HG03558 (cell line): ENCODE results near the gene FLYWCH2.
A peak's percentile ranks its signal among the peaks of the same experiment; 100 is the strongest.

Experiments used
- ATAC-seq: cut with Tn5 transposase; IDR thresholded peaks from one replicate; pipeline ENCODE4 v1.9.1; 2021; ENCODE audit warnings: moderate number of reproducible peaks; ENCODE audit not compliant: unreplicated experiment; ENCODE audit errors: extremely low read depth

FLYWCH2 gene

DNA sequence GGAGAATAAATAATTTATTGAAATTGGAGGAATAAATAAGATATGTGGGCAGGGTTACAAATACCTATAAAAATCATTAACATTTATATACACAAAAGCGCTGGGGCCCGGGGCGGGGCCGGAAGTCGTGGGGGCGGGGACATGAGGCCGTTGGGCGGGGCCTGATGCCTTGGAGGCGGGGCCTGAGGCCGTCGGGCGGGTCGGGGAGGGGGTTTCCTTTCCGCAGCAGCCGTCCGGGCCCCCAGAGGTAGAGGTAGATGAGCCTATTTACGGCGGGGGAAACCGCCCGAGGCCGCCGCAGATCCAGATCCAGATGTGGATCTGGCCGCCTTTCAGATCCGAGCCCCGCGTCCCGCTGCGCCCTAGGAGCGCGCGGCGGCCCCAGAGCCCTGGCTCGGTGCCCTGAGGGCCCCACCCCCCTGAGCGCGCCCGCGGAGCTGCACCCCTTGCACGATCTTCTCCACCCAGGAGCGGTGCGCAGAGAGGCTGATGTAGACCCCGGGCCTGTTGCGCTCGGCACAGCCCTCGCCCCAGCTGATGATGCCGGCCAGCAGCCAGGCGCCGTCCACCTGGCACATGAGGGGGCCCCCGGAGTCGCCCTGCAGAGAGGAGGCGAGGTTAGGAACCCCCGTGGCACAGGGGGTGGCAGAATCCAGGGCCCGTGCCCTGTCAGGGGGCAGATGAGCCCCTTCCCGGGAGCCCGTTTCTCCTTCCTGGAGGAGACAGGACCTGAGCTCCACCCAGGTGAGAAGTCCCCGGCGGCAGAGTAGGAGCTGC is 30.1 kb upstream of the FLYWCH2 start:
- no peak for ATAC-seq

GRCh38 chr16:2853531-2854073 is 29.4 kb upstream of the FLYWCH2 start:
- no peak for ATAC-seq

DNA sequence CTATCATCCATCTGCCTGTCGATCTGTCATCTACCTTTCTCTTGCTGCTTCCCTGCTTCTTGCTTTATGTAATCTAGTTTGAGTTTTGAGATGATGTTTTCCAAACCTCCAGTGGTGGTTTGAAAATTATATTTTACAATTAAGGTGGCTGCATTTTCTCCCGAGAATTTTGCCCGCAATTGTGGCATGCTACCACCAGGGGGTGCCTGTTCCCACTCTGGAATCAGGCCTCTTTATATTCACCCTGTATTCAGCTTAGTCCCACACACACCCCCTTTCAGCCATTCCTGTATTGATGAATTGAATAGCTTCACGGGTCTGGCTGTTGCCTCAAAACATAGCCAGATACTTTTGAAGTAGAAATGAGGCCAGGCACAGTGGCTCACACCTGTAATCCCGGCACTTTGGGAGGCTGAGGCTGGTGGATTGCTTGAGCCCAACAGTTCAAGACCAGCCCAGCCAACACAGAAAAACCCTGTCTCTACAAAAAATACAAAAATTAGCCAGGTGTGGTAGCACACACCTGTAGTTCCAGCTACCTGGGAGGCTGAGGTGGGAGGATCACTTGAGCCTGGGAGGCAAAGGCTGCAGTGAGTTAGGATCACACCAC is 28.2 kb upstream of the FLYWCH2 start:
- ATAC-seq: no peak

DNA sequence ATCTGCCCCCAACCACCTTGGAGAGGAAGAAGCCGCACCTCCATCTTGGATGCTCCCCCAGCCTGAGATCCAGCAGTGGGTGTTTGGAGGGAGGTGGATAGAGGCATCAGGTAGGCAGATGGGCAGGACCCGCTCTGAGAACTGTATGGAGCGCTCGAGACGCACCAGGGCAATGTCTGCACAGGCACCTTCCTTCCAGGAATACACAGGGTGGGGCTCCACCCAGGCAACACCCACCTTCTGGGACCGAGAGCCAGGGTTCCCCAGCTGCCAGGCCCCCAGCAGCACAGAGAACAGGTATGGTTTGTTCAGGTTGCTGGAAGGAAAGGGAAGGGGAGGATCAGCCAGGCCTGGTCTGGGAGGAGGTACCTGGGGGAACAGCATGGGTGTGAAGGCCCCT is 27.5 kb upstream of the FLYWCH2 start:
- no peak for ATAC-seq

DNA sequence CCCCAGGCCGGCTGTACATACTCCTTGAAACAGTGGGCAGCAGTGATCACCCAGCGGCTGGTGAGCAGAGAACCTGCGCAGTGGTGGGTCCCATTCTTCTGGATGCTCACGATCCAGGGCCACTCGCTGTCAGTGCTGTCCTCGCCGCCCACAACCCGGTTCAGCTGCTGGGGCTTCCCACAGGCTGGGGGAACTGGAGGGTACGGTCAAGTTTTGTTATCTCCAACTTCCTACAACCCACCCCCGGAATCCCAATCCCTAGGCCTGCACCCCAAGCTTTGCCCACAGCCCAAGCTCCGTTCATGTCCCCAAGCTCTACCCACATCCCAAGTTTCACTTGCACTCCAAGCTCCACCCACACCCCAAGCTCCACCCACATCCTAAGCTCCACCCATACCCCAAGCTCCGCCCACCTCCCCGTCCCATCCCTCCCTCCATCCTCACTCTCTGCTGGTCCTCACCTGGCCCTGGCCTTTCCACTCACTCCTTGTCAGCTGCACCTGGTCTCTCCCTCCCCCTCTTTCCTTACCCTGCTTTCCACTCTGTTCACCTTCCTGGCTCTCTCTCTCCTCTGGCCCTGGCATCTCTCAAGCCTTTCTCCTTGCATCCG is 26.8 kb upstream of the FLYWCH2 start:
- ATAC-seq: no peak

- ATAC-seq: no peak
These were observed 26.1 kb upstream of the FLYWCH2 start for GRCh38 chr16:2856686-2857450.

- ATAC-seq: no peak
These were observed 25.4 kb upstream of the FLYWCH2 start, which contains the start of gene PRSS22 for GRCh38 chr16:2857451-2858244. TSS of gene PRSS22 (minus strand) at chr16:2858170. CDS start at chr16:2858104, 66 bp downstream.

DNA sequence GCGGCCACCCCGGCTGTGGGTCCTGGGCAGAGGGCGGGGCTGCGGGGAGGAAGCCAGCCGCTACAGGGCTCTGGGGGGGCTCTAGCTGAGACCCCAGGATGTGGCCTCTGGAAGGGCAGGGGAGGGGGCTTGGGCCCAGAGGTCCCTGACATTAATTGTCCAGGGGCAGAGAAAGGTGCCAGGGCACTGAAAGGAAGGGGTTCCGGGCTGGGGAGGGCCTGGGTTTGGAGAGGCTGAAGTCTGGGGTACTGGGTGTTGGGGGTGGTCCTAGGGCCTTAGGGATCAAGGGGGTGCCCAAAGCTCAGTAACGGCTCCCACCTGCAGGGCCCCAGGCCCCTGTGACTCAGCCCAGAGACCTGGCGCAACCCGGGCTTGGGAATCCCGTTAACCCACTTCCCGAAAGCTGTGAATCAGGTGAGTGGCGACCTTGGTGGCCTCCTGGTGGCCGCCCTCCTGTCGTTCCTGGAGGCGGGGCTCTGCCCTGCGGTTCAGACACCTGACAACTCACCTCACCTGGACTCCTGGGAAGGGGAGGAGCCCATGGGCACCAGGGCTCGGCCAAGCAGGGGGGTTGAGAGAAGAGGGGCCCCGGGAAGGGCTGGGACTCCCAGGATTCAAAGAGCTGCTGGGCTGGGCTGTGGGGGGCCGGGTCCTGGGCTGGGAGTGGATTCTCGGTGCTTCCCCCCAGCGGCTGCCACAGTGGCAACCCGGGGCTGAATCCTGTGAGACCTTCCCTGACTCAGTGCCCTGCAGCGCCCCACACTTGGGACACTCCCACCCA is 24.6 kb upstream of the FLYWCH2 start:
- no peak for ATAC-seq

- no peak for ATAC-seq
These were observed 23.2 kb upstream of the FLYWCH2 start for GRCh38 chr16:2859686-2860265.

DNA sequence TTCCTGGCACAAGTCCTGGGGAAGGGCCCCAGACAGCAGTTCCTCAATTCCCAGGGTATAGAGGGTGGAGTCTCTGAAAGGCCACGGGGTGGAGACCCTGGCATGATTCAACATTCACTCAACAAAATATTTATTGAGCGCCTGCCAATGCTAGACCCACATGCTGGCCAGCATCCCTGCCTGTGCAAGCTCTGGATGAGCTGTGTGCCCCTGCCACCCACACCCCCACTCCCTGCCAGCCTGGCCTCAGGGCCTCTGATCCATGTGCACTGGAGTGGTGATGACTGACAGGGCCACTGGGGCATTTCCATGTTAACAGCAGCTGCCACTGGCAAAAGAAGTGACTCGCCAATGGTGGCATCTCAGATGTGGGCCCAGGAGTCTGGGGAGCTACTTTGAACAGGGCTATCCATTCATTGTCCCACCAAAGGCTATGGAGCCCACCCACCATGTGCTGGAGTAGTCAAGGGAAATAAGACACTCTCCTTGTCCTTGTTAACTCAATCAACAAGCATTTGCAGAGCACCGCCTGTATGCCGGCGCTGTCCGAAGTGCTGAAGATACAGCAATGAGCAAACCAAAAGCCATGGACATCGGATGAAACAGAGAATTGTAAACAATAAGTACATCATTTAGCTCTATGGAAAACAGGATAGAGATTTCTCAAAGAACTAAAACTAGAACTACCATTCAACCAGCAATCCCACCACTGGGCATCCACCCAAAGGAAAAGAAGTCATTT is 22.0 kb upstream of the FLYWCH2 start:
- no peak for ATAC-seq

DNA sequence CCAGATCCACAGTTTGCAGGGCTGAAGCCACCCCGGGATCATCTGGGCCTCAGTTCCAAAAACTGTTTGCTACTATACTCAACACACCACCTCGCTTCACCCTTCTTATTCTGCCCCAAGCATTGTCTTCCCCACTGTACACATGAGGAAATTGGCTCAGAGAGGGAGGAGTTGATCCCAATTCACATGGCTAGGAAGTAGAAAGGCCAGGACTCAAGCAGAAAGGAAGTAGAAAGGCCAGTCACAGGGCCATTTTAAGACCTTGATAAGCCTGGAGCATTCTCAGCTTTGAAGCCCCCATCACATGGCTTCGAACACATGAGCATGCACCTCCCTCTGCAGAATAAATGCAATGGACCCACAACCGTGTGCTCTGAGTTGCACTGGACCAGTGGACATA is 17.4 kb upstream of the FLYWCH2 start:
- ATAC-seq: no peak

- ATAC-seq: no peak
These were observed 16.6 kb upstream of the FLYWCH2 start for GRCh38 chr16:2866431-2866830.

- ATAC-seq: no peak
These were observed 15.4 kb upstream of the FLYWCH2 start for GRCh38 chr16:2867661-2867986.

DNA sequence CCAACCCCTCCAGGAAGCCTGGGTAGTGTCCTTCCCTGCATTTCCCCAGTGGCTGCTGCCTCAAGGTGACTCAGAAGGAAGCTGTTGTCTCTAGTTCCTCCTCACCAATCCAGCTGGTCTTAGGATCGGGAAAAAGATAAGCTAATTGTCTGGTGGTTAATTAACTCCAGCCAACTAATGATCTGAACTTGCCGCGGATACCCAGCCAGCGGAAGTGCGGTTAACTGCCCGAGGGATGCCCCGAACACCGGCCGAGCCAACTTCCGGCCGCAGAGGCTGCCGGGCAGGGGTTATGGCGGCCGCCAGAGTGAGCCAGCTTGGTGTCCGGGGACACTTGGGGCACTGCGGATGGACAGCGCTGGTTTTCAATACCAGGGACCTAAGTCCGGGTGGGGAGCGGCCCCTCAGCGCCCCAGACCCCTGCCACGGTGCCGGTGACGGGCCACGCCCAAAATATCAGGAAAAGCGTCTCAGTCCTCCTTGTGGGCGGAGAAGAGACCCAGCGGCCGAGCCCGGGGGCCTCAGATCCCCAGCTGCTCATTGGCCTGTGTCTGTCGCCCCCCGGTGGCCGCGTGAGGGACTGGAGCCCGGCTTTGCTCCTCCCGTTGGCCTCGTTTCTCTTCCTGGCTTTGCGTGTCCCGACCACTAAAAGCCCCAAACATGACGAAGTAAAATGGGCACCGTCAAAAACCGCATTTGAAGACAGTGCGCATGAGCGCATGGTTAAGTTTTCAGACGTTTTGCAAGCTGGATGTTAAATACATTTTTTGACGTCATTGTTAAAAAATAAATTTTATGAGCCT is 14.8 kb upstream of the FLYWCH2 start:
- peak; percentile 69 for ATAC-seq

DNA sequence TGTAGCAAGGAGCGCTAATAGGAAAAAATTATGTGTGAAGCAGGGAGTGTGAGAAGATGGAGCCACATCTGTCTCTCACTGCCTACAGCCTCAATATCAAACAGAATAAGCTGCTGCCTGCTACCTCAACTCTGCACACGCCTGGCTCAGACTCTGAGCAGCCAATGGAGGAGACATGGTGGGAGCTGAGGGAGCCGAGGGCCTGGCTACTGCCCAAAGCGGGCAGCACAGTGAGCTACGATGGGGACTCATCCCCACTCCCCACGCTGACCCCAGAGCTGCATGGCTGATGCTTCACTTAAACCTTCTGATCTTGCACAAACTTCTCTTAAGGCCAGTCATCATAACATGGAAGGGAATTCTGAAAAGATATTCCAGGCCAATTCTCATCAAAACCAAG is 11.1 kb upstream of the FLYWCH2 start:
- ATAC-seq: no peak

DNA sequence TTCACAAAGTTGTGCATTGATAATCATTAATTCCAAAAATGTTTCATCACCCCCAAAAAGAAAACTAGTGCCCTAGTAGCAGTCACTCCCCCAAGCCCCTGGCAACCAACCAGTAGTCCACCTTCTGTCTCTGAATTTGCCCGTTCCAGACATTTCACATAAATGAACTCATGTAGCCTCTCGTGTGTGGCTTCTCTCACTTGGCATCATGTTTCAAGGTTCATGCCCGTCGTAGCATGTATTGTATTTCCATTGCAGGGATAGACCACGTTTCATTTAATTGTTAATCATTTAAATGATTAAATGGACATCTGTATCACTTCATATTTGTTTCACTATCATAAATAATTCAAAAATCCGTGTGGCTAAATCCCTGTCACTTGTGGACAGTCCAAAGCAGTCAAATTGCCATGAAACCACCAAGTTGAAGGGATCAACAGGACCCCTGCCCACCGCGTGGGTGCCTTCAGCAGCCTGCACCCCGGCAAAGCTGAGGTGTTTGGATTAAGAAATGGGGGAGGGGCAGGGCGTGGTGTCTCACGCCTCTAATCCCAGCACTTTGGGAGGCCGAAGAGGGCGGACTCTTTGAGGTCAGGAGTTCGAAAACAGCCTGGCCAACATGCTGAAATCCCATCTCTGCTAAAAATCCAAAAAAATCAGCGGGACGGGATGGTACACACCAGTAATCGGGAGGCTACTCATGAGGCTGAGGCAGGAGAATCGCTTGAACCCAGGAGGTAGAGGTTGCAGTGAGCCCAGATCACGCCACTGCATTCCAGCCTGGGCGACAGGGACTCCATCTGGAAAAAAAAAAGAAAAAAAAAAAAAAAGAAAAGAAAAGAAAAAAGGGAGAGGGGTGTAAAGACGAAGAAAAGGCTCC is 8.7 kb upstream of the FLYWCH2 start:
- ATAC-seq: no peak
